ENCODE measurements around the gene FYN. TPM values are rescaled to one million over a fixed set of nuclear protein-coding genes. Genes with fewer than 3 reads are reported as not detected.

Gene FYN
- total RNA-seq, 2 donors from 2014 or later, result 60.4 to 75.8 TPM

- intact Hi-C loops (cut with DNase I), result no loop called here
- no peak for DNase-seq
- ATAC-seq, result no peak
Observed at GRCh38 chr6:111727802-111728201, 145.4 kb downstream of the FYN start.

- no peak for DNase-seq
- intact Hi-C loops (cut with DNase I), result no loop called here
Observed at GRCh38 chr6:111727041-111727440, 146.2 kb downstream of the FYN start.

DNA sequence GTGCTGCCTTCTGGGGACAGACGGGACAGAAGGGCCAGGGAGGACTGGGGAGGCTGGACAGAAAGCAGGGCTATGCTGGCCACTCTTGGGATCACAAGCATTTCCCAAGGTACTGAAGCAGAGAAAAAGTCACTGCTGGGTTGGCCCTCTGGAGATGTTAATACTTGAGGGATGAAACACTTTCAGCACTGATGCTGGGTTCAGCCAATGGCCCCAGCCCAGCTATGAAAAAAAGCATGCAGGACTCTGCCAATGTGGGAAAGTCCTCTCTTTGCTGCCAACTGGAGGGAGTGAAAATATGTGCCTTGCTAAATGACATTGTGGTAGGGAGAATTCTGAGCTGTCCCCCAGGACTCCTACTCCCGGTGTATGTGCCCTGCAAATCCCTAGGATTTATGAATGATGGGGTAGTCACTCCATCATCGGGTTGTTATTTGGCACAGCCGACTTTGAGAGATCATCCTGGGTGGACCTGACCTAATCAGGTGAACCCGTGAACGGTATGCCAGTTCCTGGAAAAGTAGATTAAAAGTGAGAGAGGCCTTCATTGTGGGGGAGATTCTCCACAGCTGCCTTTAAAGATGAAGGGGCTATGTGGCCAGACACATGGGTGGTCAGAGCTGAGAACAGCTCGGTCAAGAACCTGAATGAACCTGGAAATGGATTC is 147.7 kb downstream of the FYN start:
- intact Hi-C loops (cut with DNase I), result no loop called here
- DNase-seq (no peak), ATAC-seq (peak; percentile 51 to 77)

More at GRCh38 chr6:111727041-111727440, 146.2 kb downstream of the FYN start:
- ATAC-seq, result no peak

DNA sequence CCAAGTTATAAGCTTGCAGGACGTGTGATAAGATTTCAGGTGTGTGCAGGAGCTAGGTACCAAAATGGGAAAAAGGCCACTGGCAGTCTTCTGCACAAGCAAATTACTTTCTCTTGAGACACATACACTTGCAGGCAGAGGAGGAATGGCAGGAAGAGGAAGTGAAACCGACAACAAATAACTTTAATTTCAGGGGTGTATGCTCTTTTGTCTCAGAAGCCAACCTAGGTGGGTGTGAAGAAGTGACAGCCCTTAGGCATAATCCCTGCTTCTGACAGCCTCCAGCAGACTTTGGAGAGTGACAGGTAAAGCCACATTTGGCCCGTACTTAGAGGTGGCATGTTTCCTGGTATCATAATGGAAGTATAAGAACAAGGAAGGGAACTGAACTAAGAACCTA is 148.7 kb downstream of the FYN start:
- no peak for ATAC-seq

DNA sequence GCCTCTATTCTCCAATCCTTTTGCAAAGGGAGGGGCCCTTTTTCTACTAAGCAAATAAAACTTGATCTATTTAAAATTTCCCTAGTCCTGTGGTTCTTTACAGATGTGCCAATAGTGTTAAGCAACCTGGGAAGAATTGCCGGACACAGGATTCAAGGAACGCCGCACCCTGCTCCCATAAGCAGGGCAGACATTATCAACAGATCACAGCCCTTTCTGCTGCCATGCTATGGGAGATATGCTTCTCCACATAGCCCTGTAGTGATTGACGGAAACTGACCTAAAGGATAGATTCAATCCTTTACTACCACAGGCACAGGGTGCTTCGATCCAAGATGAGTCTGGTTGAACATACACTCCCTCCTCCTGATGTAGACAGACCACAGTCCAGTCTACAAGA is 149.2 kb downstream of the FYN start:
- intact Hi-C loops (cut with DNase I), result no loop called here
- DNase-seq, result no peak
- no peak for ATAC-seq

More for the DNA sequence above, 148.7 kb downstream of the FYN start:
- intact Hi-C loops (cut with DNase I), result no loop called here
- DNase-seq, result no peak

GRCh38 chr6:111723412-111723970 is 149.8 kb downstream of the FYN start:
- intact Hi-C loops (cut with DNase I), result no loop called here
- no peak for ATAC-seq

GRCh38 chr6:111722179-111722731 is 151.0 kb downstream of the FYN start:
- intact Hi-C loops (cut with DNase I), result no loop called here
- peak in 1 of 2 donors; percentile 9 for ATAC-seq
- no peak for DNase-seq

More at GRCh38 chr6:111723412-111723970, 149.8 kb downstream of the FYN start:
- no peak for DNase-seq

DNA sequence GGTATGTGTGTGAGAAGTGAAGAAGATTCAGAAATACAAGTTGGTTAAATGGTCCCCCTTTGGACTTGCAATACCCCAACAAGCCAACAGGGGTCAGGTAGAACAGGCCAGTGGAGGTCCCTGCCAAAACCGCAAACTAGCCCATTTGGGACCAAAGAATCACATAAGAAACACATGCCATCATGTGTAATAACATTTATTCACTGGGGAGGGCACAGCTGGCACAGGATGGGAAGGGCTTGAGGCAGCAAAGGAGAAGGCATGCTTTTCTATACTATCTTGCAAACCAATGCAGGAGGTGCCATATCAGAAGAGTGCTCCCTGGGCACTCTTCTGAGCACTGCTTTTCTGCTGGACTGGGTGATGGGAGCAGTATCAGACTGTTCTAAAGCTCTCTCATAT is 151.5 kb downstream of the FYN start:
- ATAC-seq (peak in 1 of 2 donors; percentile 11), DNase-seq (peak; percentile 33)
- intact Hi-C loops (cut with DNase I), result no loop called here

DNA sequence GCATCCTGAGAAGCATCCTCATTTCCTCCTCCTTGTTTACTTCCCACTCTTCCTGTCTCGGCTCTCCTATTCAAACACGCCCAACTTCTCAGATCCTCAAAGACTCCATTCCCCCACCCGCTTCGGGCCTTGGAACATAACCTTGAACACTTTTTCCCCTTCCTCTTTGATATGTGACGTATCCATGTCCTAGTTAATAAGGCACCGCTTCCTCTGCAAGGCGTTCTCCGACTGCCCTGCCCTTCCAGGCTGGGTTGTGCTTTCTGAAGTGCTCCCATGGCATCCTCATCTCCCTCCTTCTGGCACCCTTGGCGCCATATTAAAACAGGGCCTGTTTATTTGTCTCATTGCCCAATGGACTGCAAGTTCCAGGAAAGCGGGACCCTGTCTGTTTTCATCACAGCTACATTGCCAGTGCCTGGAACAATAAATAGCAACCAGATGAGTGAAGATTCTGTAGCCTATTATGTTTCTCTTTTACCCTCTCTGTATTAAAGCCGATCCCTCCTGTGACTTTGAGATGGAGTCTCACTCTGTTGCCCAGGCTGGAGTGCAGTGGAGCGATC is 152.2 kb downstream of the FYN start:
- no peak for ATAC-seq
- intact Hi-C loops (cut with DNase I), result no loop called here

GRCh38 chr6:111718990-111719389 is 154.3 kb downstream of the FYN start:
- intact Hi-C loops (cut with DNase I), result loop anchor here in 1 of 2 donors (10.0 kb wide), 2 partner anchors 66 to 156 kb away; partner anchors contain the start of gene FYN
- ATAC-seq (no peak), DNase-seq (no peak)

More for the DNA sequence above, 152.2 kb downstream of the FYN start:
- no peak for DNase-seq

DNA sequence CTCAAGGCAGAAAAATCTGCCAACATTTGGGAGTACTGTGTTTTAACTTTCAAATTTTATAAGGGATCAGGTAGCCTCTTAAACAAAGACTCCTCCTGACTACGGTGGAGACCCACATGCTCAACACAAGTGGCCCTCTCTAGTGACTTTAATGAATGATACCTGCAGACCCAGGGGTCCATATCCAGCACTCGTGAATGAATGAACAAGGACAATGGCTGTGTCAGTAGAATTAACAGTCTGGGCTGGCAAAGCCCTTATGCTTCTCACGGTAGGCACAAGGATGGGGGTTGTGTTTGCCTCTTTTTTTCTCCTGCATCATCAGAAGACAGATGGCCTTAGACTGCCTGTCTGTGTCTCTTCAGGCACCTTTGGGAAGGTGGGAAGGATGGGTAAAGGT is 154.9 kb downstream of the FYN start:
- DNase-seq, result no peak
- ATAC-seq, result no peak
- intact Hi-C loops (cut with DNase I), result loop anchor here in 1 of 2 donors (10.0 kb wide), 2 partner anchors 66 to 156 kb away; partner anchors contain the start of gene FYN

DNA sequence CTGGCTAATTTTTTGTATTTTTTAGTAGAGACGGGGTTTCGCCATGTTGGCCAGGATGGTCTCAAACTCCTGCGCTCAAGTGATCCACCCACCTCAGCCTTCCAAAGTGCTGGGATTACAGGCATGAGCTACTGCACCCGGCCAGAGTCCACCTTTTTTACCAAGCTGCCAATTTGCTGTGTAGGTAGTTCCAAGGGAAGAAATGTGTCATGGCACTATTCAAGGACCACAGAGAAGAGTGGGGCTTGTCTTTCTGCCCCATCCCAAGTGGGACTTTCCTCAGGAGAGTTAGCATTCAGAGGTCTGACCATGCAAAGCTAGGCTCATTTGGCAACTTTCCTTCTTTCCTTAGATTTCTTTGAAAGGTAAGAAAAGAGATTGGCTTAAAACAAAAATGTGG is 155.6 kb downstream of the FYN start:
- no peak for ATAC-seq
- DNase-seq, result no peak
- intact Hi-C loops (cut with DNase I), result loop anchor here in 1 of 2 donors (10.0 kb wide), 2 partner anchors 67 to 157 kb away; partner anchors contain the start of gene FYN

DNA sequence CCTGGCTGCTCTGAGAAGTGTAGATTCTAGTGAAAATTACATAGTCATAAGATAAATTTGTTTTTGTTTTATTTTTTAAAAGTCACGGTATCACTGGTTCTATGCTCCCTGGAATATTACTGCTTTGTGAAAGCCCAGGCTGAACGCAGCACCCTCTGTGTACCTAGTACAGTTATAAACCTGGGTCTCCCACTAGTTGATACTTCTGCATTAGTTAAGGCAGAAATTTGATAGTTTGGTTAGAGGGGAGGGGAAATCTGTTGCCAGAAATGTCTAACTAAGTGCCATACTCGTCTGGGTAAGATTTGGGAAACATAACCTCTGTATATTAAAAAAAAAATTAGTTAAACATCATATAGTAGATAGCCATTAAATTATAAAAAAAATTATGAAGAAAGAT is 156.9 kb downstream of the FYN start:
- DNase-seq (no peak), ATAC-seq (no peak)

DNA sequence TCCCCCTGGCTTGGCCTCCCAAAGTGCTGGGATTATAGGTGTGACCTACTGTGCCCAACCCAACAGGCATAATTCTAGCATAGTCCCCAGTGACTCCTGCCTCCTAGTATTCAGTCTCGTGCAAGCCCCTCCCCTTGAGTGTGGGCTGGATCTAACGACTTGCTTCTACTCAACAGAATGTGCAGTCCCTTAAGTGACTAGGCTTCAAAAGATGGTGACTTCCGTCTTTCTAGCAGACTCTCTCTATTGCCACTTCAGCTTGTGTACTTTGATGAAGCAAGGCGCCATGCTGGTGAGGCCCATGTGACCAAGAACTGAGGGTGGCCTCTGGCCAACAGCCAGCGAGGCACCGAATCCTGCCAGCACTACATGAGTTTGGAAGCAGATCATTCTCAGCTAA is 157.9 kb downstream of the FYN start:
- ATAC-seq, result no peak
- intact Hi-C loops (cut with DNase I), result loop anchor here in 1 of 2 donors (10.0 kb wide), 2 partner anchors 69 to 159 kb away; partner anchors contain the start of gene FYN
- no peak for DNase-seq

More for the DNA sequence above, 156.9 kb downstream of the FYN start:
- intact Hi-C loops (cut with DNase I), result loop anchor here in 1 of 2 donors (10.0 kb wide), 2 partner anchors 68 to 158 kb away; partner anchors contain the start of gene FYN

DNA sequence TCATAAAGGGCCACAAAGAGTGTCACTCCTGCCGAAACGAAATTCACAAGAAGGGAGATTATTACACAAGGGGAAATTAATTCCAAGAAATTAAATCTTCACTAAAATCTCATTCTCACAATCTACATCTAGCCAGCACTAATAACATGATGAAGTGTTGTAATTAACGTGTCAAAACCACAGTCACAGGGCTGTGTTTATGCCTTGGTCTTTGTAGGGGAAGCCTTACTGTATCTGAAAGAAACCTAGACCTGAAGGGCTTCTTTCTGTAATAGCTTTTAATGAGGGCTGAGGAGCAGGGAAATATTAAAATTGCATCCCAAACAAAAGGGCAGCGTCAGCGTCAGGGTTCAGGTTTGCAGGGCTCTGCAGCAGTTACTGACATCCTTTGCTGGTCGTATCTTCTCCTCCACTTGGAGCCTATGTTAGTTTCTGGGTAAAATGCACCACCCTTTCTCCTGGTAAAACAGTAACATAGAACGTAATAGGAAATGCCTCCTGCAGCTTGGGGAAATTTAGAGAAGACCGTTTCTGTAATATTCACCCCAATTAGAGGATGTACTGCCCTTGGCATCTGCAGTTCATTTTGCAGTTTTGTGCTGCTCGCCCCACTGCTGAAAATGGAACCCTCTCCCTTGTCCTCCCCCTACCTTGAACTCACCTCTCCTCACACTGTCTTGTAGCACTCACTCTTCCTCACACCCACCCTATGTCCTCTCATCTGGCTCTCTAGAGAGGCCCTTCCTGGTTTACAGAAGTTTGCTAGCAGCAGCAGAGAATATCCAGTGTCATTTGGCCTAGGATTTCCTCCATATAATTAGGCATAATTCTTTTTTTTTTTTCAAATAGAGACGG is 158.6 kb downstream of the FYN start:
- ATAC-seq (no peak), DNase-seq (no peak)
- intact Hi-C loops (cut with DNase I), result loop anchor here (5.0 to 10.0 kb wide), 3 partner anchors 70 to 160 kb away; partner anchors contain the start of gene FYN (in 2 of the 2)

DNA sequence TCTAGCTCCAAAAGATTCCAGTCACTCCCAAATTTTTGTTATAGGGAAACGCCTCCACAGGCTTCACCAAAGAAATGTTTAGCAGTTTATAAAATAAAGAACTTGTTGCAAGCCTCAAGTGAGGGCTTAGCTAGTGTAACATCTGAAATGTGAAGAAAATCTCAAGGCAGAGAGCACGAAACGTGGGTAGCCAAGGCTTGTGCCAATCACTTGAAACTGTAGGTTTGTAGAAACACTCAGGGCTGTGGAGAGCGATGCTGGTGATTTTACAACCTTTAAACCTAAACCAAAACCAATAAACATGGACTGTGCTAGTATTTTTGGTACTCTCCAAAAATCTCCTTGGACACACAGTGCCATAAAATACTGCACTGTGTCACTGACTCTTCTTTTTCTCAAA is 159.4 kb downstream of the FYN start:
- DNase-seq (no peak), ATAC-seq (no peak)
- intact Hi-C loops (cut with DNase I), result loop anchor here (5.0 to 10.0 kb wide), 3 partner anchors 71 to 161 kb away; partner anchors contain the start of gene FYN (in 2 of the 2)

DNA sequence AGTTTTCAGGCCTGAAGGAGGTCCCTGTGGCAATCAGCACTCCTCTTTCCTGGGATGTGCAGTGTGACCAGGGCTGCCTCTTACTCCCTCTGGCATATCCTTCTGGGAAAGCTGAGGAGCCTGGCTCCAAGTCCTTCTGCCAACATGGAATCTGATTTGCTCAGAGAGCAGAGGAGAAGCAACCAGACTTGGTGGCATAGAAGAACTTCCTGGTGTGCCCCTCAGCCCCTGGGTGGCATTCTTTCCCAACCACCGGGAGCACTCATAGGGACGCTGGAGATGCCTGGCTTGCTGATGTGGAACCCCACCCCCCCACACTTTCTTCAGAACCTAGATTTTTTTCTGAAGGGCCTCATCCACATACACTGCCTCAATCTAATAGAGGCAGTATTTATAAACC is 160.0 kb downstream of the FYN start:
- intact Hi-C loops (cut with DNase I), result loop anchor here (5.0 to 10.0 kb wide), 3 partner anchors 72 to 162 kb away; partner anchors contain the start of gene FYN (in 2 of the 2)
- DNase-seq (no peak), ATAC-seq (no peak)

DNA sequence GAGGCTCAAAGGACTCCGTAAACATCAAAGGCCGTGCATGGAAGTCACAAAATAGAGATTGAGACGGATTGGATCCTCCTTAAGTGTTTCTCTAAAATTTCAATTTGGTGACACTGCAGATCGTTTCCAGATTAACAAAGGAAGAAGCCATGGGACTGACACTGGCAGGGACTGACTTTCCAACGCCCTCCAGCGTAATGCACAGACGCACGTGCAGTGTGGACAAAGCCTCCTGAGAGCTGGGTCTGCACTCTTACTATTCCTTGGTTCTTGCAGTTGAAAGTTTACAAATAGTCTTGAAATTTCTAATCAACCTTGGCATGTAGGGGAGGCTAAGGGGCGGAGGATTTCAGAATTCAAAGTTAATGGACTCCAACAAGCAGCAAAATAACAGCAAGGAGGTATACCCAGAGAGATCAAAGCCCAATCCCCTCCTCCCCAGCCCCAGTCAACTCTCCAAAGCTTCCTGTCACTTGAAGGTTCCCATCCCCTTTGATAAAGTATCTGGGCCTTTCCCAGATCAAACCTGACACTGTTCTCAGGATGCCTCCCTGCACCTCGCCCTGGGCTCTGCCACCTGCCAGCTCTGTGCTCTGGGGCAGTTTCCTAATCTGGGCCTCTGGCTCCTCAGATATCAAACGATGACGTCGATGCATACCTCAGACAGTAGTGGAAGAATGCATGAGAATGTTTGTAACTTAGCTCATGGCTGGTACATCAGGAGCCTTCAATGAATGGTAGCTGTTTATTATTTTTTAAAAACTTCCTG is 161.1 kb downstream of the FYN start:
- ATAC-seq, result peak in 1 of 2 donors; percentile 83
- no peak for DNase-seq
- intact Hi-C loops (cut with DNase I), result loop anchor here (2.0 to 10.0 kb wide), 4 partner anchors 73 to 331 kb away; partner anchors contain the start of gene FYN (in 2 of the 2)
